OCI-LY7 (cell line): ENCODE results near the gene ZNF160. TPM values are rescaled to one million over a fixed set of nuclear protein-coding genes. Genes with fewer than 3 reads are reported as not detected.

Source experiments
- BruUV-seq: library from RNA; stranded (reverse); fragments of 400-500 nt; replicated peaks from 2 replicates; lab custom pipeline; 2021; lab: Mats Ljungman, UMichigan
- CTCF ChIA-PET: fragments of 300-600 bp; sonication (Branson Sonifier 250); formaldehyde crosslinking; loops from one replicate; lab custom pipeline; 2022; ENCODE audit warnings: antibody characterized with exemption; ENCODE audit not compliant: unreplicated experiment; lab: Charles Lee
- POLR2A ChIA-PET: fragments of 300-600 bp; sonication (Branson Sonifier 250); formaldehyde crosslinking; loops from one replicate; lab custom pipeline; 2022; ENCODE audit warnings: antibody characterized with exemption; lab: Charles Lee
- DNase-seq: peaks from one replicate; pipeline ENCODE4 v3.0.0-alpha.2; 2015; ENCODE audit warnings: low spot score
- H2AFZ ChIP-seq: fragments of 200-600 bp; sonication (generic), shearing (Covaris generic); 2 replicates; pipeline ENCODE4 v1.6.1; 2014; ENCODE audit warnings: mild to moderate bottlenecking, antibody characterized with exemption, low read length, moderate library complexity
- H3K27ac ChIP-seq: fragments of 200-600 bp; sonication (generic); 2 replicates; pipeline ENCODE4 v1.5.1; 2014; ENCODE audit warnings: mixed run types, low read depth, mild to moderate bottlenecking, moderate library complexity, low read length, inconsistent platforms; ENCODE audit not compliant: poor library complexity, severe bottlenecking
- H3K36me3 ChIP-seq: fragments of 200-600 bp; sonication (generic); 2 replicates; pipeline ENCODE4 v1.6.1; 2014; ENCODE audit warnings: mild to moderate bottlenecking, antibody characterized with exemption, low read length, moderate library complexity, mixed read lengths; ENCODE audit not compliant: insufficient read depth
- H3K4me1 ChIP-seq: fragments of 200-600 bp; sonication (generic); 2 replicates; pipeline ENCODE4 v1.5.1; 2014; ENCODE audit warnings: mild to moderate bottlenecking, low read length; ENCODE audit not compliant: insufficient read depth, poor library complexity, severe bottlenecking
- H3K4me2 ChIP-seq: fragments of 200-600 bp; sonication (generic); 2 replicates; pipeline ENCODE4 v1.6.1; 2014; ENCODE audit warnings: mild to moderate bottlenecking, low read length
- H3K4me3 ChIP-seq: fragments of 200-600 bp; sonication (generic); 2 replicates; pipeline ENCODE4 v1.5.1; 2014; ENCODE audit warnings: mild to moderate bottlenecking, low read depth, low read length; ENCODE audit not compliant: poor library complexity, severe bottlenecking
- H3K79me2 ChIP-seq: fragments of 200-600 bp; sonication (generic); 2 replicates; pipeline ENCODE4 v1.6.1; 2016; ENCODE audit warnings: low read depth, mild to moderate bottlenecking, low read length, moderate library complexity, mixed read lengths; ENCODE audit not compliant: insufficient read depth
- H3K9me2 ChIP-seq: fragments of 200-600 bp; sonication (generic); 2 replicates; pipeline ENCODE4 v1.6.1; 2016; ENCODE audit warnings: mild to moderate bottlenecking, low read length, mixed read lengths; ENCODE audit not compliant: insufficient read depth
- H3K9me3 ChIP-seq: fragments of 200-600 bp; sonication (generic); 2 replicates; pipeline ENCODE4 v1.6.1; 2014; ENCODE audit warnings: mild to moderate bottlenecking, mixed run types, low read length, mixed read lengths
- H4K20me1 ChIP-seq: fragments of 200-600 bp; sonication (generic); 2 replicates; pipeline ENCODE4 v1.6.1; 2014; ENCODE audit warnings: mild to moderate bottlenecking, antibody characterized with exemption, low read length, moderate library complexity, mixed read lengths; ENCODE audit not compliant: insufficient read depth
- CTCF ChIP-seq: fragments of 200-600 bp; sonication (generic); conservative IDR thresholded peaks from 2 replicates; pipeline ENCODE4 v1.5.1; 2014; ENCODE audit warnings: mild to moderate bottlenecking, antibody characterized with exemption, low read length, moderate library complexity, mixed read lengths
- EZH2phosphoT487 ChIP-seq: fragments of 200-600 bp; sonication (generic); IDR thresholded peaks from 2 replicates; pipeline ENCODE4 v1.6.1; 2018; ENCODE audit warnings: low read depth, borderline replicate concordance, mild to moderate bottlenecking, mixed run types, antibody characterized with exemption, low read length, moderate library complexity, mixed read lengths
- intact Hi-C: fragments of 100-400 bp; cut with micrococcal nuclease; formaldehyde crosslinking; loops from one replicate; pipeline ENCODE4 v1.10.0; 2022; ENCODE audit not compliant: unreplicated experiment
- total RNA-seq, 2 experiments: library from RNA; depleted of rRNA in 1 of 2; stranded (reverse); fragments of >200 nt in 1 of 2; shearing (Covaris generic) in 1 of 2; gene quantifications; 2 replicates each; pipeline ENCODE4 v1.2.3, GENCODE V29; 2014 to 2022

The ZNF160 gene
- total RNA-seq, 2 experiments from 2014 or later, result 18.8 to 35.5 TPM

GRCh38 chr19:53041366-53041765 is 61.9 kb downstream of the ZNF160 start:
- Histone ChIP-seq H3K9me2 (no peaks in the 10 kb centered on the region), H4K20me1 (no peaks in the 10 kb centered on the region), H3K4me1 (no peaks in the 10 kb centered on the region), H3K36me3 (no peaks in the 10 kb centered on the region), H3K4me2 (no peak overlapping the region), H2AFZ (no peak overlapping the region), H3K4me3 (no peak overlapping the region), H3K9me3 (no peaks in the 10 kb centered on the region), H3K79me2 (no peaks in the 10 kb centered on the region), H3K27ac (no peak overlapping the region)
- ChIA-PET CTCF (no interaction called here), POLR2A (no interaction called here)
- intact Hi-C loops, result no loop called here
- no TSS peak for BruUV-seq
- TF ChIP-seq EZH2phosphoT487, result no peak
- no peak for TF ChIP-seq CTCF
- no peak for DNase-seq

DNA sequence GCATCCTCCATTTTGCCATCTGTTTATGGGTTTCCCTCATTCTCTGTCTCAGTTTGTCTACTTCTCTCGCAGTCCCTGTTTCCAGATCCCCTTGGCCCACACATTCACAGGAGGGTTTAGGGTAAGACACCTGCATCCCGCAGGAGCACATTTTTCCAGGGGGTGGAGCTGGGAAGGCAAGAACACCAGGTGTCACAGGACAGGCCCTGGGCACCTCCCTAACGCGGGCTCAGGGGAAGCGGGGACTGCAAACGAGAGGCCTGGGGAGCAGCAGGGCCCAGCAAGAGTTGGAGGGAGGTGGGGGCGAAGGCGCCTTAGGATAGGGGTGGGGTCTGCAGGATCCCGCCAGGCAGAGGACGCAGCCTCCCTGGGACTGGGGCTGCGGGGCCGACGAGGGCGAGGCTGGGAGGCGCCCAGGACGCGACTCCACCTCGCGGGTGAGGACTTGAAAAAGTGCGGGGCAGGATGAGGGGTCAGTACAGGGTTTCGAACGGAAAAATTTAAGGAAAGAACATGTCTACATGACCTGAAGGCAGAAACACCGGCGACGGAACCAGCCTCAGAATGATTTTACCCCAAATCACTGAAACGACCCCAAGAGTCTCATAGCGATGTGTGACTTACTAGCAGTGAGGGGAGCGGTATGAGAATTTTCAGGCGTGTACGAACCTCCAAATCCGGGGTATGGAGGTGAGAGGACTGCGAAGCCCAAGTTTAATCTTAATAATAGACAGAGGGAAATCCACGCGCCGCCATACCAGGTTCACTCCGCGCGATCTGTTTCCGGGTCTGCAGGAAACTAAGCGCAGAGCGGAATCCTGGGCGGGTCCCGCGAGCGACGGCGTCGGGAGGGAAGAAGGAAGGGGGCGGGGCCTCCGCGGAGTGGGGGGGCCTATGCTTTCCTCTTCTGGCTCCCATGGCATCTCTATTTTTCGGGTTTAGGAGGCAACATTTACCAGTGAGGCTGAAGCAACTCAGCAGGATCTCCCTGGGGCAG is 65.8 kb downstream of the ZNF160 start:
- intact Hi-C loops, result no loop called here
- Histone ChIP-seq H3K9me3 (no peaks in the 10 kb centered on the region), H3K36me3 (no peaks in the 10 kb centered on the region), H3K4me2 (no peak overlapping the region), H3K9me2 (no peaks in the 10 kb centered on the region), H4K20me1 (no peaks in the 10 kb centered on the region), H3K4me1 (no peaks in the 10 kb centered on the region), H3K27ac (no peak overlapping the region), H2AFZ (no peak overlapping the region), H3K79me2 (no peaks in the 10 kb centered on the region), H3K4me3 (no peak overlapping the region)
- ChIA-PET CTCF (interaction anchor here (0.6 kb wide), 1 partner anchor 57 kb away, joined by 3 read pairs; no protein-coding TSS in a partner anchor), POLR2A (no interaction called here)
- DNase-seq, result no peak
- no peak for TF ChIP-seq CTCF
- no peak for TF ChIP-seq EZH2phosphoT487
- BruUV-seq, result no TSS peak
